ENCODE results near the gene ADAMTS17.

Gene ADAMTS17

DNA sequence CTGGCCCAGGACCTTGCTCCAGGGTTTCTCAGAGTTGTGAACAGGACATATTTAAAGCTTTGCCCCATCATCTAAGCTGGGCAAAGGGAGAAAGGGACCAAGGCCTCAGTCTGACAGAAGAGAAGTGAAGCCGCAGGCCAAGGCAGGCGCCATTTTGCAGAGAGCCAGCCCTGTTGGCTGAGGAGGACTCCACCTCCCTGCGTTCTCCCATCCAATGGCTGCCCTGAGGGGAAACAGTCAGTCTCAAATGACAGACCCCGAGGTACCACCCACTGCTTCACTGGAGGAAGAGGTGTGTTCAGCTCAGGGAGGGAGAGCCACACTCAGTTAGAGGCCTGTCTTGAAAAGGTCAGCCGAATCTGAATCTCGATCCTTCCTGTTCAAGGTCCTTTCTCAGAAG lies 86.1 kb downstream of the ADAMTS17 start:
- H4K8ac ChIP-seq (ENCODE audit: low read depth, low read length), result no peak overlapping the region
- no peak for DNase-seq
- no peak overlapping the region for H3K14ac ChIP-seq (ENCODE audit: low read length)
- no peak overlapping the region for H3K27ac ChIP-seq (ENCODE audit: low read depth, low read length)
- no peaks in the 10 kb centered on the region for H3K79me2 ChIP-seq (ENCODE audit: control insufficient read depth, insufficient read depth, low read length, poor library complexity)
- no peak overlapping the region for H2BK5ac ChIP-seq (ENCODE audit: low read depth, low read length, poor library complexity)
- H3K27me3 ChIP-seq (ENCODE audit: insufficient read depth, low read length), result no peaks in the 10 kb centered on the region
- H2AK5ac ChIP-seq (ENCODE audit: low read length), result no peak overlapping the region
- H3K18ac ChIP-seq (ENCODE audit: low read length), result no peak overlapping the region
- no peak overlapping the region for H2BK120ac ChIP-seq (ENCODE audit: insufficient read depth, low read length, poor library complexity)
- peaks cover 8% of the 10 kb centered on the region for H3K9me3 ChIP-seq (ENCODE audit: insufficient read depth, low read depth, low read length)
- no peak overlapping the region for H3K4me3 ChIP-seq (ENCODE audit: low read depth, low read length)
- H4K12ac ChIP-seq (ENCODE audit: low read depth, low read length), result no peak overlapping the region
- H3K4me1 ChIP-seq (ENCODE audit: control insufficient read depth in 1 of 2, insufficient read depth in 2 of 2, low read length in 2 of 2), result no peaks in the 10 kb centered on the region
- no peak overlapping the region for H2AFZ ChIP-seq (ENCODE audit: insufficient read depth, low read length, poor library complexity)
- no peaks in the 10 kb centered on the region for H3K79me1 ChIP-seq (ENCODE audit: low read length)
- no peak overlapping the region for H3K4ac ChIP-seq (ENCODE audit: low read depth, low read length)
- no peaks in the 10 kb centered on the region for H3K36me3 ChIP-seq (ENCODE audit: control insufficient read depth in 1 of 2, insufficient read depth in 2 of 2, low read length in 2 of 2)
- H3K23ac ChIP-seq (ENCODE audit: low read length), result no peak overlapping the region
- no peak overlapping the region for H3K4me2 ChIP-seq (ENCODE audit: low read length)
- no peak overlapping the region for H4K91ac ChIP-seq (ENCODE audit: low read depth, low read length)
- H3K9ac ChIP-seq (ENCODE audit: low read length), result no peak overlapping the region
- no peak overlapping the region for H2BK12ac ChIP-seq (ENCODE audit: low read length)
- no CpG with 5 or more reads among the region's 6 CpGs for WGBS (ENCODE audit: extremely low coverage, insufficient coverage, insufficient read length)

GRCh38 chr15:100254691-100255090 lies 87.1 kb downstream of the ADAMTS17 start:
- Histone ChIP-seq H2BK120ac (ENCODE audit: insufficient read depth, low read length, poor library complexity) (no peak overlapping the region), H3K79me2 (ENCODE audit: control insufficient read depth, insufficient read depth, low read length, poor library complexity) (no peaks in the 10 kb centered on the region), H3K79me1 (ENCODE audit: low read length) (no peaks in the 10 kb centered on the region), H3K14ac (ENCODE audit: low read length) (no peak overlapping the region), H3K27ac (ENCODE audit: low read depth, low read length) (no peak overlapping the region), H4K91ac (ENCODE audit: low read depth, low read length) (no peak overlapping the region), H3K9ac (ENCODE audit: low read length) (no peak overlapping the region), H2AK5ac (ENCODE audit: low read length) (no peak overlapping the region), H3K9me3 (ENCODE audit: insufficient read depth, low read depth, low read length) (peaks cover 8% of the 10 kb centered on the region), H4K8ac (ENCODE audit: low read depth, low read length) (no peak overlapping the region), H2BK12ac (ENCODE audit: low read length) (no peak overlapping the region), H3K18ac (ENCODE audit: low read length) (no peak overlapping the region), H3K36me3 (ENCODE audit: control insufficient read depth in 1 of 2, insufficient read depth in 2 of 2, low read length in 2 of 2) (no peaks in the 10 kb centered on the region), H3K27me3 (ENCODE audit: insufficient read depth, low read length) (no peaks in the 10 kb centered on the region), H2BK5ac (ENCODE audit: low read depth, low read length, poor library complexity) (no peak overlapping the region), H4K12ac (ENCODE audit: low read depth, low read length) (no peak overlapping the region), H3K4me3 (ENCODE audit: low read depth, low read length) (no peak overlapping the region), H3K4ac (ENCODE audit: low read depth, low read length) (no peak overlapping the region), H3K4me2 (ENCODE audit: low read length) (no peak overlapping the region), H3K23ac (ENCODE audit: low read length) (no peak overlapping the region), H2AFZ (ENCODE audit: insufficient read depth, low read length, poor library complexity) (no peak overlapping the region), H3K4me1 (ENCODE audit: control insufficient read depth in 1 of 2, insufficient read depth in 2 of 2, low read length in 2 of 2) (no peaks in the 10 kb centered on the region)
- no CpG with 5 or more reads among the region's 4 CpGs for WGBS (ENCODE audit: extremely low coverage, insufficient coverage, insufficient read length)
- no peak for DNase-seq

GRCh38 chr15:100254285-100254684 lies 87.5 kb downstream of the ADAMTS17 start:
- Histone ChIP-seq H3K27ac (ENCODE audit: low read depth, low read length) (no peak overlapping the region), H2AK5ac (ENCODE audit: low read length) (no peak overlapping the region)
- no CpG with 5 or more reads among the region's 5 CpGs for WGBS (ENCODE audit: extremely low coverage, insufficient coverage, insufficient read length)

GRCh38 chr15:100253640-100254039 lies 88.1 kb downstream of the ADAMTS17 start:
- no peak overlapping the region for H3K23ac ChIP-seq (ENCODE audit: low read length)
- no peak overlapping the region for H2AFZ ChIP-seq (ENCODE audit: insufficient read depth, low read length, poor library complexity)
- no peak overlapping the region for H2BK120ac ChIP-seq (ENCODE audit: insufficient read depth, low read length, poor library complexity)
- H3K27me3 ChIP-seq (ENCODE audit: insufficient read depth, low read length), result no peaks in the 10 kb centered on the region
- no peaks in the 10 kb centered on the region for H3K36me3 ChIP-seq (ENCODE audit: control insufficient read depth in 1 of 2, insufficient read depth in 2 of 2, low read length in 2 of 2)
- H3K9me3 ChIP-seq (ENCODE audit: insufficient read depth, low read depth, low read length), result peaks cover 8% of the 10 kb centered on the region
- H3K79me2 ChIP-seq (ENCODE audit: control insufficient read depth, insufficient read depth, low read length, poor library complexity), result no peaks in the 10 kb centered on the region
- H4K12ac ChIP-seq (ENCODE audit: low read depth, low read length), result no peak overlapping the region
- no peak overlapping the region for H3K4ac ChIP-seq (ENCODE audit: low read depth, low read length)
- no peak overlapping the region for H3K14ac ChIP-seq (ENCODE audit: low read length)
- no peak overlapping the region for H3K18ac ChIP-seq (ENCODE audit: low read length)
- H4K8ac ChIP-seq (ENCODE audit: low read depth, low read length), result no peak overlapping the region
- no peak overlapping the region for H3K4me2 ChIP-seq (ENCODE audit: low read length)
- no peak overlapping the region for H3K9ac ChIP-seq (ENCODE audit: low read length)
- no peaks in the 10 kb centered on the region for H3K4me1 ChIP-seq (ENCODE audit: control insufficient read depth in 1 of 2, insufficient read depth in 2 of 2, low read length in 2 of 2)
- no peak overlapping the region for H2BK12ac ChIP-seq (ENCODE audit: low read length)
- no peak overlapping the region for H3K27ac ChIP-seq (ENCODE audit: low read depth, low read length)
- H4K91ac ChIP-seq (ENCODE audit: low read depth, low read length), result no peak overlapping the region
- no peaks in the 10 kb centered on the region for H3K79me1 ChIP-seq (ENCODE audit: low read length)
- DNase-seq, result no peak
- H2AK5ac ChIP-seq (ENCODE audit: low read length), result no peak overlapping the region
- H2BK5ac ChIP-seq (ENCODE audit: low read depth, low read length, poor library complexity), result no peak overlapping the region
- no peak overlapping the region for H3K4me3 ChIP-seq (ENCODE audit: low read depth, low read length)
- no CpG with 5 or more reads among the region's 1 CpG for WGBS (ENCODE audit: extremely low coverage, insufficient coverage, insufficient read length)

More at GRCh38 chr15:100254285-100254684, 87.5 kb downstream of the ADAMTS17 start:
- Histone ChIP-seq H3K4me1 (ENCODE audit: control insufficient read depth in 1 of 2, insufficient read depth in 2 of 2, low read length in 2 of 2) (no peaks in the 10 kb centered on the region), H3K27me3 (ENCODE audit: insufficient read depth, low read length) (no peaks in the 10 kb centered on the region), H2AFZ (ENCODE audit: insufficient read depth, low read length, poor library complexity) (no peak overlapping the region), H3K79me1 (ENCODE audit: low read length) (no peaks in the 10 kb centered on the region), H3K14ac (ENCODE audit: low read length) (no peak overlapping the region), H3K9me3 (ENCODE audit: insufficient read depth, low read depth, low read length) (peaks cover 8% of the 10 kb centered on the region), H4K8ac (ENCODE audit: low read depth, low read length) (no peak overlapping the region), H4K12ac (ENCODE audit: low read depth, low read length) (no peak overlapping the region), H3K4me3 (ENCODE audit: low read depth, low read length) (no peak overlapping the region), H3K4me2 (ENCODE audit: low read length) (no peak overlapping the region), H3K23ac (ENCODE audit: low read length) (no peak overlapping the region), H2BK120ac (ENCODE audit: insufficient read depth, low read length, poor library complexity) (no peak overlapping the region), H3K9ac (ENCODE audit: low read length) (no peak overlapping the region), H3K36me3 (ENCODE audit: control insufficient read depth in 1 of 2, insufficient read depth in 2 of 2, low read length in 2 of 2) (no peaks in the 10 kb centered on the region), H3K18ac (ENCODE audit: low read length) (no peak overlapping the region), H3K4ac (ENCODE audit: low read depth, low read length) (no peak overlapping the region), H2BK5ac (ENCODE audit: low read depth, low read length, poor library complexity) (no peak overlapping the region), H3K79me2 (ENCODE audit: control insufficient read depth, insufficient read depth, low read length, poor library complexity) (no peaks in the 10 kb centered on the region), H2BK12ac (ENCODE audit: low read length) (no peak overlapping the region), H4K91ac (ENCODE audit: low read depth, low read length) (no peak overlapping the region)
- DNase-seq, result no peak
